Activated T-cell treated with anti-CD3 and anti-CD28 coated beads for 4 hours (primary cell): ENCODE results near the gene MEP1A.
A peak's percentile ranks its signal among the peaks of the same experiment; 100 is the strongest.
"Not testable (repeated sequence)": the region's sequence is repeated elsewhere in the genome, so short reads cannot be mapped to it uniquely, and the experiment has no call there.

ENCODE experiments used
- DNase-seq: peaks from one replicate; pipeline ENCODE4 v3.0.0-alpha.2; 2020

Gene MEP1A

GRCh38 chr6:46838033-46838432, 44.8 kb downstream of the MEP1A start:
- DNase-seq = no peak

GRCh38 chr6:46842252-46842846, 49.2 kb downstream of the MEP1A start:
- not testable (repeated sequence) for DNase-seq

GRCh38 chr6:46845126-46845525, 51.9 kb downstream of the MEP1A start:
- no peak for DNase-seq

GRCh38 chr6:46848684-46849360, 55.6 kb downstream of the MEP1A start:
- DNase-seq = peak; percentile 30

GRCh38 chr6:46849361-46849690, 56.1 kb downstream of the MEP1A start:
- no peak for DNase-seq

- no peak for DNase-seq
Measured at GRCh38 chr6:46850792-46851191, 57.6 kb downstream of the MEP1A start.

GRCh38 chr6:46851576-46851975, 58.4 kb downstream of the MEP1A start:
- not testable (repeated sequence) for DNase-seq

- peak; percentile 4 for DNase-seq
Measured at GRCh38 chr6:46855966-46856365, 62.8 kb downstream of the MEP1A start.

- DNase-seq = no peak
Measured at GRCh38 chr6:46862381-46862780, 69.2 kb downstream of the MEP1A start.

- DNase-seq = no peak
Measured at GRCh38 chr6:46863791-46864190, 70.6 kb downstream of the MEP1A start.

- DNase-seq = no peak
Measured at GRCh38 chr6:46865221-46865620, 72.0 kb downstream of the MEP1A start.

GRCh38 chr6:46867411-46867810, 74.2 kb downstream of the MEP1A start:
- no peak for DNase-seq

GRCh38 chr6:46876126-46876525, 82.9 kb downstream of the MEP1A start:
- DNase-seq = no peak

- DNase-seq = no peak
Measured at GRCh38 chr6:46879003-46879402, 85.8 kb downstream of the MEP1A start.

GRCh38 chr6:46882645-46883044, 89.5 kb downstream of the MEP1A start:
- no peak for DNase-seq

- no peak for DNase-seq
Measured at GRCh38 chr6:46888031-46888430, 94.8 kb downstream of the MEP1A start.

- no peak for DNase-seq
Measured at GRCh38 chr6:46888578-46888977, 95.4 kb downstream of the MEP1A start.
